Measurements from ENCODE around the gene GPT2. TPM values are rescaled to one million over a fixed set of nuclear protein-coding genes. Genes with fewer than 3 reads are reported as not detected.

The GPT2 gene
- total RNA-seq, 1 experiment from 2014 or later: 19.4 TPM

Other genes with a start within 250 kb of the GPT2 start
- gene VPS35, start 195.2 kb upstream of the GPT2 start, total RNA-seq (2014; rRNA removed): 35.9 and 39.3 TPM in 2 replicates
- gene ORC6, start 194.7 kb upstream of the GPT2 start, total RNA-seq (2014; rRNA removed): 27.7 and 29.9 TPM in 2 replicates
- gene MYLK3, start 136.0 kb upstream of the GPT2 start, total RNA-seq (2014; rRNA removed): under 0.01 TPM in 1 of 2 replicates, not detected in the other
- gene C16orf87, start 53.2 kb upstream of the GPT2 start, total RNA-seq (2014; rRNA removed): 4.0 and 5.1 TPM in 2 replicates
- gene DNAJA2, start 89.3 kb downstream of the GPT2 start, total RNA-seq (2014; rRNA removed): 44.5 and 57.0 TPM in 2 replicates

Data from PC-3 (cell line).